GM19463 (cell line): ENCODE results near the gene BTG4.

Experiments used
- ATAC-seq: cut with Tn5 transposase; IDR thresholded peaks from one replicate; pipeline ENCODE4 v1.9.1; 2021; ENCODE audit warnings: mild to moderate bottlenecking, moderate library complexity; ENCODE audit not compliant: unreplicated experiment

The BTG4 gene

DNA sequence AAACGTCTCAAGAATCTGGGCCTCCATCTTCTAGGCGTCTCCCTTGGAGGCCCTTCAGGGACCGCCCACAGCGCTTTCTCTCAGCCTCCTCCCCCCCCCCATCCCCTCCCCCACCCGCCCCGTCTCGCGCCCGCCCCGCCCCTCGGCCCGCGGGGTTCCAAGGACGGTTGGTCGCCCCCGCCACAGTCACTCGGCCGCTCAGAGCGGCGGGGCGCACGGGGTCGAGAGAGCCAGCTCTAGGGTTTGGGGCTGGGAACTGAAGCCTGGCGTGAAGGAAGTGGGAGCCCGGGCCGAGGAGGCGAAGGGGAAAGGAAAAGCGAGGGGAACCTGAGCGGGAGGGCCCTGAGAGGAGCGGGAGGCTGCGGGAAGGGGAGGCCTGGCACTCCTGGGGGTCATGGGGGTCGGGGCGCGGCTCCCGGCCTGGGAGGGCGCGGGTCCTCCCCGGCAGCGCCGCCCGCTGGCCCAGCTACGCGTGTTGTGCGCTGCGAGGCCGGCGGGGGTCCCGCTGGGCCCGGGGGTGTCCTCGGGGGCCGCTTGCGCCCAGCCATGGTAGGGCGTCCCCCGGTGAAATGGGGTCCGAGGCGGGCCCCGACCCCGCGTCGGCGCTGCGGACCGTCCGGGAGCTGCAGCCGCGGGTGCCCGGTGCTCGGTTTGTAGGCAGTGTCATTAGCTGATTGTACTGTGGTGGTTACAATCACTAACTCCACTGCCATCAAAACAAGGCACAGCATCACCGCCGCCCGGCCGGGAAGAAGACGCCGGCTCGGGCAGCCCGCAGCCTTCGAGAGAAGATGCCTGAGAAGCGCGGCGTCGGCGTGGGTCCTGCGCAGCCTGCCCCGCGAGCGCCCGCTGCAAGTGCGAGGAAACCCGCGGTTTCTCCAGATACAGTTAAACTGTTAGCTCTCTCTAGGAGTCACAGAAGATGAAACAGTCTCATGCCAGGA lies at the start of gene BTG4:
BTG4 (minus strand) TSS at position 91 of the 944 bp plus-strand sequence. CDS start 13,610 bp downstream, outside the sequence.
- ATAC-seq = no peak

DNA sequence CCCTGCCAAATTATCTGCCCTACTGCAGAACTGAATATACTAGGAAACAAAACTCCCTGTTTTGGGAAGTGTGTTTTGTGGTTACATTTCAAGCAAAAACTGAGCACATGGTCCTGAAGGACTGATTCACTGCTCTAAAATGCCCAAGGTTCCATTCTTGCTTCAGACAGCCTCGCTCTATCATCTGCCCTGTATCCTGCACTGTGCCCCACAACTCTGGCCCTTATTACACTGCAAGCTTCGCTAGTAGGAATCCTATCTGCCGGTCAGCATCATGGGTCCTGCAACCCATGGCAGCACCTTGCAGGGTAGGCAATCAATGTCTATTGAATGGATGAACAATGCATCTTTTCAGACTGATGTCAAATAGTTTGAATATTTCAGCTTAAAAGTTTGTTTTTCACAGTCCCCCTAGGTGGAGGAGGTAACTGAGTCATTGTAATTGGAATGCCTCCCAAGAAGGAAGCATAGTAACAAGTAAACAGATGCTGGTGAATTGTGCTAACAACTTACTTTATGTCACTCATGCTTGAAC lies 49.7 kb upstream of the BTG4 start:
- ATAC-seq = no peak

DNA sequence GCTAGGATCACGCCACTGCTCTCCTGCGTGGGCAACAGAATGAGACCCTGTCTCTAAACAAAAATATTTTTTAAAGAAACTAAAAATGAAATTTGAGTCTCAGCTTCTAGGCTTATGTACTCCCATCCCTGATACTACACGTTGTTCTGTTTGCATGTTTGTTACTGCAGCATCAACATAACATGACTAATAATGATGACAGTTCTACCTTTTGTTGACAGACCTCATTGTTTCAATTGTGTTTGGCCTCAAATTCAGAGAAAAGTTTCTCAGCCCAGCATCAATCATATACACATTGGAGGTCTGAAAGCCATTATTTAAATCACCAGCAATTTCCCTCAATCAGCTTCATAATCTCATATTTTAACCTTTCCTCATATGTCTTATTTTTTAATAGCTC lies 49.1 kb upstream of the BTG4 start:
- ATAC-seq = no peak

DNA sequence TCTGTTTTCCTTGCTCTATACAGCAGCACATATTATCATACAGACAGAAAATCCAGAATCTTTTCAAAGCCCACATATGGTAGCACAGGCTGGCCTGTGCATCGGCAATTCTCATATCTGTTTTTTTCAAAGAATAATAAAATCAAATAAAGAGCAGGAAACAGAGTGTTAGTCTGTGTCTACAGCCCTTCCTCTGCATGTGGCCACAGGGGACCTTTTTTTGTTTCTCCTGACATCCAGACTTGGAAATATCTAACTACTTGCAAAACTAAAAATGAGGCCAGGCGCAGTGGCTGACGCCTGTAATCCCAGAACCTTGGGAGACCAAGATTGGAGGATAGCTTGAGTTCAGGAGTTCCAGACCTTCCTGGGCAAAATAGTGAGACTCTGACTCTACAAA lies 48.6 kb upstream of the BTG4 start:
- no peak for ATAC-seq

DNA sequence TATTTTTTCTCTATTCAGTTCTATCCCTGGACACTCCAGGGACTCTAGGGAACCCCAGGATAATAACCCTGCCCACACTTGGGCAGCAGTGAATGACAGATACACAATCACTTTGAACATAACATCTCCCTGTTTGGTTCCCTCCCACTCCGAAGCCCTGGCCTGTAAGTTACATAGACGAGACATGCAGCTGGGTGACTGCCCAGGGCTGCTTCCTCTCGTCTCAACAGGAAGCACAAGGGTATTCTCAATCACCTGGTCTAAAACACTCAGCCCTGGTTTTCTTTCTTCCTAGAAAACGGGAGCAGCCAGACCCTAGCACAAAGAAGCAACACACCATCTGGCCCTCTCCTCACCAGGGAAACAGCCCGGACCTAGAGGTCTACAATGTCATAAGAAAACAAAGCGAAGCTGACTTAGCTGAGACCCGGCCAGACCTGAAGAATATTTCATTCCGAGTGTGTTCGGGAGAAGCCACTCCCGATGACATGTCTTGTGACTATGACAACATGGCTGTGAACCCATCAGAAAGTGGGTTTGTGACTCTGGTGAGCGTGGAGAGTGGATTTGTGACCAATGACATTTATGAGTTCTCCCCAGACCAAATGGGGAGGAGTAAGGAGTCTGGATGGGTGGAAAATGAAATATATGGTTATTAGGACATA lies 47.7 kb upstream of the BTG4 start:
- ATAC-seq = no peak

DNA sequence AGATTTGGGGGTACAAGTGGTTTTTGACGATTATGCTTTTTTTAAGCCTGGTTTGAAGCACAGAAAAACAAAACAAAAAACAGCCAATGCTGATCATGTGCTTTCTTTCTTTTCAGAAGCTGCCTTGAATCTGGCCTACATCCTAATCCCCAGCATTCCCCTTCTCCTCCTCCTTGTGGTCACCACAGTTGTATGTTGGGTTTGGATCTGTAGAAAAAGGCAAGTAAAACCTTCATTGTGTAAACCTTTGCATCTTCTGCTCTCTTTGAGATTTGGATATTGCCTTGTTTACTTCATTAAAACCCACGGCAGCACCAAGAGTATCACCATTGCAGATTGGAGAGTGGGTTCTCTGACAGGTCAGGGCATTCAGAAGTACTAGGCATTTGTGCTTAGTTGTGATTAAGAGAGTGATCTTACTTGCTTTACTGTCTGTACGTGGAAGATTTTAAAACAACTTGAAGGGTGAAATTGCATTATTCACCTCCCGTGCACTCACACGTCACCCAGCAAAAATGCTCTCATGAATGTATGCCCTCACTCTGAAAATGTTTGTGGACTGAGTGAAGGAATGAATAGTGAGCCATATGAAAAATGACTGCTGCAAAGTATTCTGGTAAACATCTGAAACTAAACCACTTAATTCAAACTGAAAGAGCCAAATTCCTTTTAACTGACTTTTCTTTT lies 45.4 kb upstream of the BTG4 start:
- no peak for ATAC-seq

DNA sequence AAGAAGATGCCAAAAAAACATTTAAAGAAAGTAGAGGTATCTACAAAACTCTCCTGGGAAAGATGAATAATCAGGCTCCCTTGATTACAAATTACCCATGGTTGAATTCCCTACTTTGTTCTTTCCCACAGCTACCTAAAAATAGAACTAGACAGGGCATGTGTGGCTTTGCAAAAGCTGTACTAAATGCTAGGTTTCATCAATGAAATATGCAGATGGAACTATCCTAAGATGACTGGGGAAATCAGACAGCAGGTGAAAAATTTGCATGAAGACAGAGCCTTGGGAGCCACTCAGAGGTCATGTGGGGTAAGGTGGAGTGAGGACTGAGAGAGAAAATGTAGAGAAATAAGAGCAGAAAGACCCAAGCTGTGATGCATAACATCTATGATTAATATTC lies 43.1 kb upstream of the BTG4 start:
- ATAC-seq = no peak

DNA sequence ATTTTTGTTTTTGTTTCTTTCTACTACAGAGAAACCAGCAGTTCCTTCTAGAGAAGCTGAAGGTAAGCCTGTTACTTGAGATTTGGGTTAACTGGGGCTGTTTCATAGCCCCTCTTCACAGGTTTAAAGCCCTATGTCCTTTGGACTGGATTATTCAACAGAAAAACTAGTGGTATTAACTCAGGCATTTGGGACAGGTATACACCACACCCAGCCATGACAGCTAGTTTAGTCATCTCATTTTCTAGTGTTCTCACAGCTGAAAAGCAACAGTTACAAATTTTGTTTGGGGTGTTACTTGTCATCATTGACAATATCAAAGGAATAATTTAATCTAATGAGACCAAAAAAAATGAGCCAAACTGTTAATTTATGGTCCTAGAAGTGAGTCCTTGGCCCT lies 42.3 kb upstream of the BTG4 start:
- no peak for ATAC-seq

DNA sequence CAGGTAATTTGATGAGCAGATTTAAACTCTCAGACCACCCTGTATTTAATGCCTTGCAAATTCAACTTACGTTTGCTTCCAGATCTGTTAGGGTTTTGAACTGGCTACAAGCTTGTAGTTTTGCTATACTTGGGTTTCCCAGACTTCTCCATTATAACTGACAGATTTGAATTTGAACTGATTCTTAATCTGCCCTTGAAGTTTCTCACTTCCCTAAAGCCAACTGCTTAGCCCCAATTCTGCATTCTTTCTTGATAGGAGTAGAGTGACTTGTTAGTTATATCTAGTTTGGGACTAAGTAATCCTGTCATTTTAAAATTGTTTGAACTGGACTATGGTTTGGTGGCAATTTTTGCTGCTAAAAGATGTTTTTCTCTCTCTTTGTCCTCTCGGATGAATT lies 38.1 kb upstream of the BTG4 start:
- ATAC-seq = no peak

DNA sequence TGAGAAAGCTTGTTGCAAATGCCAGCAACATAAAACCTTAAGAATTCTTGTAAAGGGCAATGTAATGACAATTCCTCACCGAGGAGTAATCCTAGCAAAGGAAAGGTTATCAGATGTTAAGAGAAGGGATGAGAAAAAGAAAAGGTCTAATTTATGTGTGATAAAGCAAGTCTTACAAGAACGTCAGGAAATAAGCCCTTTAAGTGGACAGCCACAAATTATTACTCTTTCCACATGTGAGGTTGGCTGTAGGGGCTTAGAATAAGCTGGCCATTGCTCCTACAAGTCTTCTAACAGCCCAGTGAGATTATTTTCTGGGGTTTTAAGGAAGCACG lies 37.6 kb upstream of the BTG4 start:
- ATAC-seq = no peak

DNA sequence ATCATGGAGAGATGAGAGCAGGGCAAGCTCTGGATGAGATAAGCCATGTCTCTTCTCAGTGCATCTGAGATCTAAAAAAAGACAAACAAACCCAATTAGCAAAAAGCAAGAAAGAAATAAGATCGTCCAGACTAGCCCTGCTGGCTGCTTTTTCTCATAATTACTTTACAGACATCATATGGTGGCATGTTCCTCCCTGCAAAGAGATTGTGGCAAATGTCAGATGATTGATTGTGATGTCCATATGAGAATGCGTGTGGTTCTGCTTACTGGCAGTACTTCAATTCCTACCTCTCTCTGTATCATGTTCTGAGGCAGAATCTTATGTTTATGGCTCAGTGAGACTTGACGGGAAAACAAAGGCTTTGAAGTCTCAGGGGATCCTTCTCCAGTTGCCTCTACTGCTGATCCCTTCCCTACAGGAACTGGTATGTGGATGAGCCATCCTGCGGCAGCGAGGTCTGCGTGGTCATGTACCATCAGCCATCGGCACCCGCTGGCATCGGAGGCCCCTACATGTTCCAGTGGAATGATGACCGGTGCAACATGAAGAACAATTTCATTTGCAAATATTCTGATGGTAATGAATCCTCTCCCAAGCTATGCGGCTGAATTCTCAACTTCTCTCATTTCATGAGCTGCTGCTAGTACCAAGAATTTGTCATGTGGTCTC lies 37.1 kb upstream of the BTG4 start:
- ATAC-seq = no peak

DNA sequence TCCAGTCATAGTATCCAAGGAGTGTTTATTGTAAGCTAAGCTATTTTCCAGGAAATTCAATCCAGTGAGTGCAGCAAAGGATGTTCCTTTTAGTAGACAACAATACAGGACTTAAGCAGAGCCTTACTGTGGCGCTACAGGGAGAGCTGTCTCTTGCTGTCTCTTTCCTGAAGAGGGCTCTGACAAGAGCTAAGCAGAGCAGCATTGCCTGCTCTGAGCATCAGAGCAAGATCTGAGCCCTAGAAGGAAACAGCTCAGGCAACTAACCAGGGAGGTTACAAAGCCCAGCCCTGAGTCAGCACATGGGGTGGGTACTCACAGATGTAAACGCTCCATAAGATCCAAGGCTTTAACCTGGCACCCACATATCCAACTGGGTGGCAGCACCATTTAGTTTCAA lies 36.3 kb upstream of the BTG4 start:
- ATAC-seq = no peak

DNA sequence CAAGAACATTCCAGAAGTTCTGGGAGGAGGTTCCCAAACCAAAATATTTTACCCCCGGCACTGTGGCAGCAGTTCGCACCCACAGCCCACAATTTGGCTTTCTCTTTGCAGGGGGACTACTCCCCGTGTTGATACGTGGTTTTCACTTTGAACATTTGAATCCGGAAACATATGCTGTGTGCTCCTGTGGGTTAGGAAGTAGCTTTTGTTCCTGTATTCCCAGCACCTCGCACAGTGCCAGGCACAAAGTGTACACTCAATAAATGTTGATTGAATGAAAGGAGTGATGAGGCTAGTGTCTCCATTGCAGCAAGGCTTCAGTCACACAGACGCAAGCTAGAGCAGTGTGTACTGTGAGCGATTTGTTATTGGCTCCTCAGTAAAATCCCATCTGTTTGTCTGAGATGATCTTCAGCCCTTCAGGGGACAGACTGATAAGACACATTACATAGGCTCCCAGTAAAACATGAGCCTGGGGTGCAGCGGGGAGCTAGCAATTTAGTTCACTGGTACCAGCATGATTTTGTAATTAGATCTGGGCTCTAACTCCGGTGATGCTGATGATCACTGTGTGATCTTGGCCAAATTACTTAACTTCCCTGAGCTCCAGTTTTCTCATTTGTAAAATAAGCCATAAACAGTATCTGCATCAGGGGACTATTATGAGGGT lies 30.6 kb upstream of the BTG4 start:
- no peak for ATAC-seq

DNA sequence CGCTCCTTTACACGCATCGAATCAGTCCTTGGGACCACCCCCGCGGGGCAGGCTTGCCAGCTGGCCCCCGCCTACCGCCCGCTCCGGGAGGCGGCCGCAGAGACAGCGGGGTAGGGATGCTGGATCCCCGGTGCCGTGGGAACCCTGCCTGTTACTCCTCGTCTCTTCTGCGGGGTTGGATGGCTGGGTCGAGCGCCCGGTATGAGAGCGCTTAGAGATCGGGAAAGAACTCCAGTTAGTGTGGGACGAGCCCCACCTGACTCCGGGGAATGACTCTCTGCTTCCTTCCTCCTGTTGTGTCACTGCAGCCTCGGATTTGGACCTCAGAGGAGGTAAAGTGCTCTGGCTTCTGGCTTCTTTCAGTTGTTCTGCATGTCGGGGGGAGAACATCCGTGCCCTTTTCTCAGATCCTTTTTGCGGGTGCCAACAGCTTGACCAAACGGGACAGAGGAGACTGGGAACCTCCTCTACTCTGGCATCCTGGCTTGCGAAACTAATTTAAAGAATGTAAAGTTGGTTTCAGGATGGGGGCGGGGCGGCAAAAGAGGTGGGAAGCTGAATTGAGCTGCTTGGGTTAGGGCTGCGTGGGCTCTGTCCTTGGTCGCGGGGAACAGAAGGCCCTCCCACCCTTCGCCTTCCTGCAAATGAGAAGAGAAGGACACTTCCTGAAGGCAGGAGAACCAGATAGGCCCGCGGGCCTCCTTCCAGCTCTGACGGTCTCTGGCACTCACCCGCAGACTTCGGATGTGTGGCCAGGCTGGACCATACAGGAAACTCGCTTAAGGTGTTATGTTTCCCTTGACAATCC lies 29.3 kb upstream of the BTG4 start:
- ATAC-seq = no peak

DNA sequence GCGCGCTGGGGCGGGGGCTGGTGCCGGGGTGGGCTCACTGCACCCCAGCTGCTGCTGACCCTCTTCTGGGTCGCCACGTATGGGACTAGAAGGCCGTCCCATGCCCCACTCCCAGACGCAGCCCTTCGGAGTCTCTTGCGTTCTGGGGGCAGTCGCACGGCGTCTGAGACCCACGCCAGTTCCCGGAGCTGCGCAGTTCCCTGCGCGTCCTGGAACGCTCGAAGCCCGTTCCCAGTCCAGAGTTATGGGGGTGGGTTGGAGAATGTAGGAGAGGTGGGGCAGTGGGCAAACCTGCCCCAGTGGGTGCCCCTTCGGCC lies 28.7 kb upstream of the BTG4 start:
- no peak for ATAC-seq

DNA sequence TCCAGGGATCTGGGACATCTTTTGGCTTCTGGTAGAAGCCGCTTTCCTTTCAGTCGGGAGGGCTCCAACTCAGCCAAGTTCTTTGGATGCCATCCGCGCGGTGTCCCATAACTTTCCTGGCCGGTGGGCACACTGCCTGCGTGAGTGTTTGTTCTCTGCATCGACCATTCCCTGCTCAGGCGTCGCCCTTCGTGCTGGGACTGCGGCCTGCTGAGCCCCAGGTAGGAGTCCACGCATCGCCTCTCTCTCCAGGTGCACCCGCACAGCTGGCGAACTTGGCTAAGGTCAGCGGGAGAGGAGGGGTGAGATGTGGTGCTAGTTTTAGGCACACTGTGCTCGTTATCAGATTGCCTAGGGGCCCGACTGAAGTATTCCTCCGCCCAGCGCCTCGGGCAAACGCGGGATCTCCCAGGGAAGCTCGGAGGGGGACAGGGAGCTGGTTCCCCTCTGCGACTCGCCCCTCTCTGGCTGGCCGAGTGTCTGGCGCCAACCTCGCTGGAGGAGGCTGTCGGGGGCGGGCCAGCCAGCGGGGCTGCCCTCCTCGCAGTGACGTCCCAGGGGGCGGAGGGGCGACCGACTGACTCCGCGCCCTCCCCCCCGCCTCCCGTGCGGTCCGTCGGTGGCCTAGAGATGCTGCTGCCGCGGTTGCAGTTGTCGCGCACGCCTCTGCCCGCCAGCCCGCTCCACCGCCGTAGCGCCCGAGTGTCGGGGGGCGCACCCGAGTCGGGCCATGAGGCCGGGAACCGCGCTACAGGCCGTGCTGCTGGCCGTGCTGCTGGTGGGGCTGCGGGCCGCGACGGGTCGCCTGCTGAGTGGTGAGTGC lies 28.1 kb upstream of the BTG4 start, which contains the start of gene LAYN:
LAYN (plus strand) TSS at position 607 of the 823 bp plus-strand sequence; CDS start at position 731, 124 bp downstream.
- no peak for ATAC-seq

DNA sequence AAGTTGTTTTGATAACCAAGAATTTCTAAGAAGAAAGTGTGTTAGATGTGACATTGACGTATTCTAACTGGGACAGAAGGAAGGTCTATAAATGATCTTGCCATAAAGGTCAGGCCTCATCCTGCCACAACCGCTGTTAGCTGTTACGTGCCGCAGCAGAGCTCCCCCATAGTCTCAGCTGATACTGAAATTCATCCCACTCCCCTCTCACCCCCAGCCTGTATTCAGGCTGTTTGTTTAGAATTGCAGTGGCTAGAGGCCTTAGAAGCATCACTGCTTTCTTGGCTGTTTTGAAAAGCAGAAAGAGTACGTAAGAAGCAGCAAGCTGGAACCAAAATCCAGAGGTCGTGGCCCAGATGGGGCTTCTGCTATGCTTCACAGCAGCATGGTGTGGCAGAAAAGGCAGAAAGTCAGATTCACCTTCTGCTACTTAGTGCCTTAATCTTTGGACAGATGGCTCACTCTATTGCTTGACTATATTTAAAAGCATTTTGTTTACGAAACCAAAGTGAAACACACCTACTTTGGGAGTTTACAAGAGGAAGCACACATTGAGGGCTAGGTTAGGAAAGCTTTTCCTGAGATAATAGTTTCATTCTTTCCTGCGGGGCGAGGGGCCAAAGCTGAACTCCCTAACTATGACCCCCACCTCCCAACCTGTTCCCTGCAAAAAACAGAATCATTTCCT lies 27.4 kb upstream of the BTG4 start:
- ATAC-seq = no peak

DNA sequence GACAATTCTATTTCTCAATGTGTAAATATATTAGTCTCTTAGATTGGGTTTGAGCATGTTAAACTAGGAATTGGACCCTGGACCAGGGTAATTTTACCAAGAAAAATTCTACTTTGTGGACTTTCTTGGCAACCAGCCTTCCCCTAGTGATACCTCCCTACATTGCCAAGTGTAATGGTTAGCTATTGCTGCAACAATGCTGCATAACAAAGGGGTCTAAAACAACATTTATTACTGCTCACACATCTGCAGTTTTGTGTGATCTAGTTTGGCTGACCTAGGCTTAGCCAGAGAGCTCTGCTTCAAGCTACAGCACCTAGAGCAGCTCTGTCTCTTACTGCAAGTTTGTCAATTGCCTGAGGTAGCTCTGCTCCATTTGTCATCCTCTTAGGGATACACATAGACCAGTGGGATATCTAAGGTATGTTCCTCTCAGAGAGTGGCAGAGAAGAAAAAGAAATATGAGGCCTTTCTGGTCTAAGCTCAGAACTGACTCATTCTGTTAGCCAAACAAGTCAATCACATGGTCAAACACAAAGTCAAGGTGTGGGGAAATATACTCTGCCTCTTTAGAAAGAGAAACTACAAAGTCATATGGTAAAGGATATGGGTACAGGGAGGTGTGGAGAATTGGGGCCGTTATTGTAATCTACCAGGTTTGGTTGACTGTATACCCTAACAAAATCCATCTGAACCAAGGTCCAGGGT lies 26.4 kb upstream of the BTG4 start:
- ATAC-seq = no peak
